Left ventricle myocardium superior (tissue), 1 donor: ENCODE results near the gene FOLR1. TPM values are rescaled to one million over a fixed set of nuclear protein-coding genes. Genes with fewer than 3 reads are reported as not detected.
"Not testable (repeated sequence)": the region's sequence is repeated elsewhere in the genome, so short reads cannot be mapped to it uniquely, and the experiment has no call there.

Experiments used
- ATAC-seq: fragments of 200-7000 bp; cut with Tn5 transposase; one replicate; pipeline ENCODE4 v1.9.1; 2020; ENCODE audit warnings: mild to moderate bottlenecking, moderate library complexity
- DNase-seq: peaks from one replicate; pipeline ENCODE4 v3.0.0-alpha.2; 2020
- intact Hi-C: fragments of 100-400 bp; cut with micrococcal nuclease; formaldehyde crosslinking; loops from one replicate; pipeline ENCODE4 v1.11.0; 2022
- long read RNA-seq: library from polyadenylated mRNA; unstranded; transcript quantifications from one replicate; pipeline ENCODE4 v2.0.0, GENCODE V29; 2021
- total RNA-seq: library from RNA; stranded (reverse); fragmentation: NEBNext Ultra II Directional; extraction: Animal tissue kit (Norgen Biotek cat#: 25700); gene quantifications from one replicate; pipeline ENCODE4 v1.2.1, GENCODE V29; 2021
- donor health status: DM: no; HTN: yes; CAD: no; lungs with severe emphysema.

Gene FOLR1
- 0.50 TPM for total RNA-seq
- long read RNA-seq = 0 reads

DNA sequence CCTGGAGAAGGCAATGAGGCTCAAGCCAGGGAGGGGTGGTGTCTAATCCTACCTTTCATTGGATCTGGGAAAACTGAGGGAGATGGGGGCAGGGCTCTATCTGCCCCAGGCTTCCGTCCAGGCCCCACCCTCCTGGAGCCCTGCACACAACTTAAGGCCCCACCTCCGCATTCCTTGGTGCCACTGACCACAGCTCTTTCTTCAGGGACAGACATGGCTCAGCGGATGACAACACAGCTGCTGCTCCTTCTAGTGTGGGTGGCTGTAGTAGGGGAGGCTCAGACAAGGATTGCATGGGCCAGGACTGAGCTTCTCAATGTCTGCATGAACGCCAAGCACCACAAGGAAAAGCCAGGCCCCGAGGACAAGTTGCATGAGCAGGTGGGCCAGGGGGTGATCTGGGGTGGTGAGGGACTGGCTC, at the start of gene FOLR1:
Gene FOLR1 (plus strand): TSS at position 180 of the 421 bp plus-strand sequence. CDS start 34 bp downstream, at position 214.
- no peak for DNase-seq
- intact Hi-C loops = no loop called here
- no peak for ATAC-seq

DNA sequence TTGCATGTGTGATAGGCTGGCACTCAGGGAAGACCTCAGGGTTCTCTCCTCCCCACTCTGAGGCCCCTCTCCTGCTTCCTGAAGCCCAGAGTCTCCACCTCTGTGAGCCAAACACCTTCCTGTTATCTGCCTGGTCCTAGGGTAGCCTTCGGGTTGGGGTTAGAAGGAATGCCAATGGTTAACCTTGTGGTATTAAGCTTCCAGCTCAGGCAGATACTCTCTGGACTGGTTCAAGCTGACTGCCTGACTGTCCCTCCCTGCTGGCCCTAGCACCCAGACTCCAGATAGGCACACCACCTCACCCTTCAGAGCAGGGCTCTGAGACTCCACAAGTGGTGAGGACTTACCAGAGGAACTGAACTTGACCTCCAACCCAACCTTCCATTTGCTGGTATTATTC, 49.4 kb upstream of the FOLR1 start:
- intact Hi-C loops = loop anchor here (5.0 kb wide), 1 partner anchor 120 kb away; no protein-coding TSS in a partner anchor
- ATAC-seq, DNase-seq: not testable (repeated sequence)

DNA sequence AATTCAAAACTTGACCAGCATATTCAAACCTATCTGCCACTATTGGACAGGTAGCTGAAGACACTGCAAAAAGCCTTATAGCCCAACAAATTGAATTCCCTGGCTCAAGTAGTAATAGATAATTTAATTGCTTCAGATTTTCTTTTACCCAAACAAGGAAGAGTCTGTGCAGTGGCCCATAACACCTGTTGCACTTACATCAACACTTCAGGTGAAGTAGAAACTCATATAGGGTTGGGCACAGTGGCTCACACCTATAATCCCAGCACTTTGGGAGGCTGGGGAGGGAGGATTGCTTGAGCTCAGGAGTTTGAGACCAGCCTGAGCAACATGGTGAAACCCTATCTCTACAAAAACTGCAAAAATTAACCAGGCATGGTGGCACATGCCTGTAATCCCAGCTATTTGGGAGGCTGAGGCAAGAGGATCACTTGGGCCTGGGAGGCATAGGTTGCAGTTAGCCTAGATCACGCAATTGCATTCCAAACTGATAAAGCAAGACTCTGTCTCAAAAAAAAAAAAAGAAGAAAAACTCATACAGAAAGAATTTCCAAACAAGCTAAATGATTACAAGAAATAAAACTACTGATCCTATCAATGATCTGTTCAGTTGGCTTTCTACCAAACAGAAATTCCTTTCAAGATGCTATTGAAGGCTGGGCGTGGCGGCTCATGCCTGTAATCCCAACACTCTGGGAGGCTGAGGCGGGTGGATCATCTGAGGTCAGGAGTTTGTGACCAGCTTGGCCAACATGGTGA, 47.0 kb upstream of the FOLR1 start:
- intact Hi-C loops = loop anchor here (5.0 kb wide), 1 partner anchor 123 kb away; no protein-coding TSS in a partner anchor
- ATAC-seq (no peak), DNase-seq (no peak)

DNA sequence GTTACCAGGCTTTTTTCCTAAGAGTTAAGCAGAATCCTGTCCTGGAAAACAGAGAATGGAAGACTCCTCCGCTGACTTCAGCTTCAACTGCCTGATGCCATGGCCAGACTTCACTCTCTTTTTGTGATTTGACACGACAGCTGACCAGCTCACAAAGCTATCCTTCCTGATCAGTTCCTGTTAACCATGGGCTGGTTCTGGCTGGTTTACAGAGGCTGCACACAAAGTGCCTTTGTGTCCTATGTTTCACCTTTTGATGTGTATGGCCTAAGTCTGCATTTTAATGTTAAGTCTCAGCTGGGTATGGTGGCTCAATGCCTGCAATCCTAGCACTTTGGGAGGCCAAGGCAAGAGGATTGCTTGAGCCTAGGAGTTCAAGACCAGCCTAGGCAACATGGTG, 45.3 kb upstream of the FOLR1 start:
- ATAC-seq (no peak), DNase-seq (no peak)
- intact Hi-C loops = no loop called here

DNA sequence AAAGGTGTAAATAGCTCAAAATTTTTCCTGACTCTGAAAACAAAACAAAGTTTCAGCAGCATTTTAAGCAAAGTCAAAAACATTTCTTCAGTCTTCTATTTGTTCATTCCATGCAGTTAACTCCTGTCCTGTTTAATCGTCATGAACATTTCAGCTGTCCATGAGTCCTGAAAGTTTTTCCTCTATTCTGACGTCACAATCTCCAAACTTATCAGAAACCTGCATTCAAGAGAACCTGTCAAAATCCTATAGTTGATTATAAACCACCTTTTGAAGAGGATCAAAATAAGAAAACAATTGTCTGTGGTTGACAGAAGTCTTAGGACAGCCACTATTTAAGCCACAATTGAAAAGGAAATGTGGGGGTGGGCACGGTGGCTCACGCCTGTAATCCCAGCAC, 41.1 kb upstream of the FOLR1 start:
- intact Hi-C loops = no loop called here
- no peak for DNase-seq
- no peak for ATAC-seq

GRCh38 chr11:72153874-72154273, 38.1 kb upstream of the FOLR1 start:
- ATAC-seq, intact Hi-C loops, DNase-seq: not testable (repeated sequence)

GRCh38 chr11:72154816-72155215, 37.1 kb upstream of the FOLR1 start:
- intact Hi-C loops = no loop called here
- DNase-seq (no peak), ATAC-seq (no peak)

- intact Hi-C loops = no loop called here
- DNase-seq = no peak
- ATAC-seq = no peak
Measured at GRCh38 chr11:72155751-72156150, 36.2 kb upstream of the FOLR1 start.

DNA sequence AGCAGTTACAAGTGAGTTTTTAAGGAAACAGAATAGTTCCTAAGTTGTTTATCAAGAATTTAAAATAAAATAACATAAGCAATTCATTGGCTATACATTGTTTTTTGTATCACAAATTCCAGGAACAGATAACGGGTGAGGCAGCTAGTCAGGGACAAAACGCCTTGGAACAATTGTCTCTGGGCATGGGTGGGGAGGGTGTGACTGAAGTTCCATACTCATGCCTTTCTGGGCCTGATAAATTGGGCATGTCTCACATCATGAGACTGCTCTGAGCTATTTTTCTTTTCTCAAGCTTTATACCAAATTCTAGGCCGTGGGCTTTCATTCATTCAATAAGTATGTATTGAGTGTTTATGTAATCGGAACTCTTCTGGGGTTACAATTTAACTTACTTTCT, 34.8 kb upstream of the FOLR1 start:
- no peak for ATAC-seq
- DNase-seq = no peak
- intact Hi-C loops = no loop called here

- intact Hi-C loops = no loop called here
- ATAC-seq (no peak), DNase-seq (no peak)
Measured at GRCh38 chr11:72160319-72160718, 31.6 kb upstream of the FOLR1 start.

GRCh38 chr11:72162891-72163492, 28.9 kb upstream of the FOLR1 start:
- DNase-seq (no peak), ATAC-seq (no peak)
- intact Hi-C loops = no loop called here

DNA sequence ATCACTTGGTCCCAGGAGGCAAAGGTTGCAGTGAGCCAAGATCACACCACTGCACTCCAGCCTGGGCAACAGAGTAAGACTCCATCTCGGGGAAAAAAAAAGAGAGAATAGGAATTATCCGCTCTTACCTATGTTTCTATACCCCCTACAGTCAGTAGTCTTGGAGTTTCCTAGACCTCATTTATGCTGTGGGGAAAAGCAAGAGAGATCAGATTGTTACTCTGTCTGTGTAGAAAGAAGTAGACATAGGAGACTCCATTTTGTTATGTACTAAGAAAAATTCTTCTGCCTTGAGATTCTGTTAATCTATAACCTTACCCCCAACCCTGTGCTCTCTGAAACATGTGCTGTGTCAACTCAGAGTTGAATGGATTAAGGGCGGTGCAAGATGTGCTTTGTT, 27.8 kb upstream of the FOLR1 start:
- intact Hi-C loops, ATAC-seq, DNase-seq: not testable (repeated sequence)

DNA sequence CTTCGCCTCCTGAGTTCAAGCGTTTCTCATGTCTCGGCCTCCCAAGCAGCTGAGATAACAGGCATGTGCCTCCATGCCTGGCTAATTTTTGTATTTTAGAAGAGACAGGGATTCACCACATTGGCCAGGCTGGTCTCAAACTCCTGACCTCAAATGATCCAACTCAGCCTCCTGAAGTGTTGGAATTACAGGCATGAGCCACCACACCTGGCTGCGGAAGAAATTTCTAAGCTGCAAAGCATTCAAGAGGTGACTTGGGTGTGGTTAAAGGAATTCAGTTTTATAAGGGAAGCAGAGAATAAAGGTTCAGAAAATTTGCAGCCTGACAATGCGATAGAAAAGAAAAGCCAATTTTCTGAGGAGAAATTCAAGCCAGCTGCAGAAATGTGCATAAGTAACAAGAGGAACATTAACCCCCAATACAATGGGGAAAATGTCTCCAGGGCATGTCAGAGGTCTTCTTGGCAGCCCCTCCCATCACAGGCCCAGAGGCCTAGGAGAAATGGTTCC, 22.8 kb upstream of the FOLR1 start:
- DNase-seq, intact Hi-C loops, ATAC-seq: not testable (repeated sequence)

- intact Hi-C loops, DNase-seq, ATAC-seq: not testable (repeated sequence)
Measured at GRCh38 chr11:72169754-72170153, 22.2 kb upstream of the FOLR1 start.

DNA sequence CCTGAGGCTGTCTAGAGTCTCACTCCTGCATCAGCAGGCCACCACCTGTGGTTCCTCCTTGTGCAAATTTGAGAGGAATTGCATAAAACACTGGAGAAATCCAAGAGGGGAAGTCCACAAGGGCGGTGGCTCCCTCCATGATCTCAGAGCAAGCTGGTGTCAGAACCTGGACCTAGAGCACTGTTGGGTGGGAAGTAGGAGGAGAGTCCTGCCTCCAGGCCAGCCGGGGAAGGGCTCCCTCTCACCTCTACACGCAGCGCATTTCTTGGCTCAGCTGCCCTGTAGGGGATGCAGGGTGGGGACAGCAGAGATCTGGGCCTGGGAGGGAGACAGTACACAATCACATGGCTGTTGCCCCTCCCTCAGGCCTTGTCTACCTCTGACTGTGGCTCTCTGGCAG, 19.9 kb upstream of the FOLR1 start:
- intact Hi-C loops, ATAC-seq, DNase-seq: not testable (repeated sequence)

- no peak for ATAC-seq
- intact Hi-C loops = no loop called here
- DNase-seq = no peak
Measured at GRCh38 chr11:72173291-72173690, 18.6 kb upstream of the FOLR1 start.

- DNase-seq (no peak), ATAC-seq (no peak)
- intact Hi-C loops = no loop called here
Measured at GRCh38 chr11:72174302-72175070, 17.5 kb upstream of the FOLR1 start.

- no peak for DNase-seq
- no peak for ATAC-seq
- intact Hi-C loops = no loop called here
Measured at GRCh38 chr11:72177656-72178055, 14.3 kb upstream of the FOLR1 start.

GRCh38 chr11:72179049-72179803, 12.7 kb upstream of the FOLR1 start:
- ATAC-seq (no peak), DNase-seq (no peak)
- intact Hi-C loops = no loop called here
